Neutrophil (primary cell): Measurements from ENCODE around the gene FGD3.

Experiments
- H3K27ac ChIP-seq: fragments of 200-600 bp; sonication (generic); 2 replicates; pipeline ENCODE4 v1.5.1; 2016; ENCODE audit warnings: mild to moderate bottlenecking, moderate library complexity
- H3K27me3 ChIP-seq: fragments of 200-600 bp; sonication (generic); 2 replicates; pipeline ENCODE4 v1.6.0; 2016; ENCODE audit warnings: mild to moderate bottlenecking
- H3K36me3 ChIP-seq: fragments of 200-600 bp; sonication (generic); 2 replicates; pipeline ENCODE4 v1.5.1; 2017
- H3K4me1 ChIP-seq, 2 experiments: fragments of 200-600 bp in 1 of 2; sonication (generic) in 1 of 2; 1 replicate in 1 of 2; 2 replicates in 1 of 2; pipeline versions ENCODE4 v1.5.1 to v1.6.1; 2013 to 2016; ENCODE audit warnings: low read depth in 1 of 2, low read length in 1 of 2, mild to moderate bottlenecking in 1 of 2, moderate library complexity in 1 of 2; ENCODE audit not compliant: control insufficient read depth in 1 of 2, insufficient read depth in 1 of 2
- H3K4me3 ChIP-seq, 2 experiments: fragments of 200-600 bp in 1 of 2; sonication (generic) in 1 of 2; 1 replicate in 1 of 2; 2 replicates in 1 of 2; pipeline ENCODE4 v1.5.1; 2013 to 2016; ENCODE audit warnings: low read depth in 1 of 2, low read length in 1 of 2, mild to moderate bottlenecking in 1 of 2, moderate library complexity in 1 of 2
- H3K9me3 ChIP-seq: fragments of 200-600 bp; sonication (generic); 2 replicates; pipeline ENCODE4 v1.5.1; 2016
- CTCF ChIP-seq: fragments of 200-600 bp; sonication (generic); IDR thresholded peaks from 2 replicates; pipeline ENCODE4 v1.5.1; 2016; ENCODE audit warnings: antibody characterized with exemption

The FGD3 gene

GRCh38 chr9:92944921-92945320 is 2.4 kb upstream of the FGD3 start:
- H3K4me1 ChIP-seq, result peaks cover 39 to 47% of the 10 kb centered on the region in 2 experiments
- peaks cover 39% of the 10 kb centered on the region for H3K27me3 ChIP-seq
- H3K36me3 ChIP-seq, result no peaks in the 10 kb centered on the region
- no peak overlapping the region for H3K27ac ChIP-seq
- no peak overlapping the region for H3K4me3 ChIP-seq
- H3K9me3 ChIP-seq, result no peaks in the 10 kb centered on the region
- no peak for TF ChIP-seq CTCF

- H3K4me3 ChIP-seq, result no peak overlapping the region
- no peaks in the 10 kb centered on the region for H3K36me3 ChIP-seq
- H3K9me3 ChIP-seq, result no peaks in the 10 kb centered on the region
- TF ChIP-seq CTCF, result no peak
- peaks cover 46% of the 10 kb centered on the region for H3K27me3 ChIP-seq
- H3K4me1 ChIP-seq, result peaks cover 39 to 47% of the 10 kb centered on the region in 2 experiments
- H3K27ac ChIP-seq, result no peak overlapping the region
Measured at GRCh38 chr9:92945796-92946195, 1.5 kb upstream of the FGD3 start.

GRCh38 chr9:92948038-92948534 is 763 bp downstream of the FGD3 start:
- Histone ChIP-seq H3K9me3 (no peaks in the 10 kb centered on the region), H3K4me3 (no peak overlapping the region), H3K27ac (no peak overlapping the region), H3K36me3 (no peaks in the 10 kb centered on the region), H3K4me1 (peaks cover 31 to 38% of the 10 kb centered on the region in 2 experiments), H3K27me3 (peaks cover 46% of the 10 kb centered on the region)
- no peak for TF ChIP-seq CTCF

GRCh38 chr9:92948632-92949031 is 1.3 kb downstream of the FGD3 start:
- Histone ChIP-seq H3K27me3 (peaks cover 46% of the 10 kb centered on the region), H3K4me3 (no peak overlapping the region), H3K27ac (no peak overlapping the region), H3K36me3 (no peaks in the 10 kb centered on the region), H3K4me1 (peaks cover 29 to 33% of the 10 kb centered on the region in 2 experiments), H3K9me3 (no peaks in the 10 kb centered on the region)
- TF ChIP-seq CTCF, result no peak

- no peaks in the 10 kb centered on the region for H3K9me3 ChIP-seq
- H3K27ac ChIP-seq, result no peak overlapping the region
- H3K27me3 ChIP-seq, result peaks cover 46% of the 10 kb centered on the region
- peaks cover 31 to 35% of the 10 kb centered on the region in 2 experiments for H3K4me1 ChIP-seq
- TF ChIP-seq CTCF, result no peak
- no peak overlapping the region for H3K4me3 ChIP-seq
- H3K36me3 ChIP-seq, result no peaks in the 10 kb centered on the region
Measured at GRCh38 chr9:92949266-92949982, 2.1 kb downstream of the FGD3 start.
